GM19463 (cell line): Measurements from ENCODE around the gene PTRHD1.
"Not testable (repeated sequence)": the region's sequence is repeated elsewhere in the genome, so short reads cannot be mapped to it uniquely, and the experiment has no call there.

Experiments used
- ATAC-seq: cut with Tn5 transposase; IDR thresholded peaks from one replicate; pipeline ENCODE4 v1.9.1; 2021; ENCODE audit warnings: mild to moderate bottlenecking, moderate library complexity; ENCODE audit not compliant: unreplicated experiment

Gene PTRHD1

GRCh38 chr2:24813691-24814137, 20.5 kb upstream of the PTRHD1 start:
- ATAC-seq: no peak

- ATAC-seq: no peak
Measured at GRCh38 chr2:24809316-24810007, 16.3 kb upstream of the PTRHD1 start.

GRCh38 chr2:24806661-24807036, 13.5 kb upstream of the PTRHD1 start:
- no peak for ATAC-seq

GRCh38 chr2:24805811-24806660, 12.8 kb upstream of the PTRHD1 start:
- ATAC-seq: not testable (repeated sequence)

- not testable (repeated sequence) for ATAC-seq
Measured at GRCh38 chr2:24800487-24800886, 7.3 kb upstream of the PTRHD1 start.

GRCh38 chr2:24797644-24798043, 4.5 kb upstream of the PTRHD1 start:
- no peak for ATAC-seq

GRCh38 chr2:24793761-24794435, 707 bp upstream of the PTRHD1 start:
- no peak for ATAC-seq

GRCh38 chr2:24792542-24792873, 683 bp downstream of the PTRHD1 start:
- ATAC-seq: no peak

GRCh38 chr2:24791452-24791851, 1.7 kb downstream of the PTRHD1 start:
- ATAC-seq: no peak

GRCh38 chr2:24788816-24789215, 4.4 kb downstream of the PTRHD1 start:
- no peak for ATAC-seq

GRCh38 chr2:24787532-24787931, 5.7 kb downstream of the PTRHD1 start:
- ATAC-seq: no peak

- peak; percentile 79 for ATAC-seq
Measured at GRCh38 chr2:24785671-24786321, 7.4 kb downstream of the PTRHD1 start.

GRCh38 chr2:24783641-24784040, 9.6 kb downstream of the PTRHD1 start:
- ATAC-seq: no peak

- no peak for ATAC-seq
Measured at GRCh38 chr2:24779116-24779515, 14.1 kb downstream of the PTRHD1 start.

GRCh38 chr2:24774373-24774772, 18.8 kb downstream of the PTRHD1 start:
- no peak for ATAC-seq

GRCh38 chr2:24771764-24772586, 21.2 kb downstream of the PTRHD1 start:
- no peak for ATAC-seq

- no peak for ATAC-seq
Measured at GRCh38 chr2:24771061-24771460, 22.1 kb downstream of the PTRHD1 start.

GRCh38 chr2:24768601-24769000, 24.6 kb downstream of the PTRHD1 start:
- no peak for ATAC-seq

GRCh38 chr2:24768013-24768412, 25.2 kb downstream of the PTRHD1 start:
- no peak for ATAC-seq

- no peak for ATAC-seq
Measured at GRCh38 chr2:24766609-24767008, 26.6 kb downstream of the PTRHD1 start.
